Lung (tissue), 13 donors: ENCODE measurements around the gene NECTIN4. TPM values are rescaled to one million over a fixed set of nuclear protein-coding genes. Genes with fewer than 3 reads are reported as not detected.
A peak's percentile ranks its signal among the peaks of the same experiment; 100 is the strongest.

Experiments used
- ATAC-seq: fragments of 200-7000 bp; cut with Tn5 transposase; one replicate; pipeline ENCODE4 v1.9.1; 2020; ENCODE audit warnings: moderate number of reproducible peaks; ENCODE audit not compliant: insufficient read depth, low FRiP score
- DNase-seq, 3 donors: peaks; one replicate each; pipeline ENCODE4 v3.0.0-alpha.2; 2013 to 2017
- H3K27ac ChIP-seq, 2 donors: one replicate each; pipeline ENCODE4 v1.5.1; 2013; ENCODE audit warnings: mild to moderate bottlenecking in 2 of 2, moderate library complexity in 2 of 2, control low read depth in 1 of 2, inconsistent platforms in 1 of 2, low read depth in 1 of 2, low read length in 1 of 2
- H3K27me3 ChIP-seq, 3 donors: one replicate each; pipeline ENCODE4 v1.5.1; 2013; ENCODE audit warnings: low read length in 2 of 3; ENCODE audit not compliant: control insufficient read depth in 3 of 3, insufficient read depth in 3 of 3
- H3K36me3 ChIP-seq, 4 donors: one replicate each; pipeline ENCODE4 v1.5.1; 2013; ENCODE audit warnings: low read length in 4 of 4, mild to moderate bottlenecking in 1 of 4, moderate library complexity in 1 of 4; ENCODE audit not compliant: control insufficient read depth in 4 of 4, insufficient read depth in 4 of 4
- H3K4me1 ChIP-seq, 5 donors: one replicate each; pipeline ENCODE4 v1.5.1; 2013; ENCODE audit warnings: low read length in 5 of 5, mild to moderate bottlenecking in 2 of 5, moderate library complexity in 1 of 5; ENCODE audit not compliant: control insufficient read depth in 5 of 5, insufficient read depth in 5 of 5
- H3K4me3 ChIP-seq: one replicate; pipeline ENCODE4 v1.5.1; 2013; ENCODE audit warnings: mild to moderate bottlenecking, control low read depth, moderate library complexity
- H3K9ac ChIP-seq, 2 donors: one replicate each; pipeline ENCODE4 v1.5.1; 2013; ENCODE audit warnings: low read length in 2 of 2, control low read depth in 1 of 2; ENCODE audit not compliant: insufficient read depth in 1 of 2
- H3K9me3 ChIP-seq, 4 donors: one replicate each; pipeline ENCODE4 v1.5.1; 2013; ENCODE audit warnings: low read length in 3 of 4, mild to moderate bottlenecking in 1 of 4, moderate library complexity in 1 of 4; ENCODE audit not compliant: control insufficient read depth in 4 of 4, insufficient read depth in 3 of 4
- CTCF ChIP-seq: IDR thresholded peaks from 2 replicates; pipeline ENCODE4 v1.5.1; 2012; ENCODE audit warnings: mild to moderate bottlenecking; ENCODE audit errors: control extremely low read depth, extremely low read depth
- WGBS, 2 donors: extraction: QIAGEN DNeasy Blood & Tissue Kit; methylation state at CpG; one replicate each; pipeline ENCODE4 v1.1.7; 2013; 5-methylcytosine and 5-hydroxymethylcytosine counted together
- polyA plus RNA-seq, 2 donors: library from polyadenylated mRNA; stranded (reverse); fragments of 200-250 nt; gene quantifications; one replicate each; pipeline ENCODE4 v1.2.1, GENCODE V29; 2013
- small RNA-seq: library from RNA; depleted of rRNA; stranded (forward); fragments of <200 nt; gene quantifications from one replicate; pipeline ENCODE3, GENCODE V24; 2014; ENCODE audit warnings: low replicate concordance
- total RNA-seq, 2 donors: library from RNA; depleted of rRNA in 1 of 2; stranded (reverse); fragments of >200 nt in 1 of 2; gene quantifications; one replicate each; pipeline ENCODE4 v1.2.1, GENCODE V29; 2014 to 2021
- donor health status: control.
- donor health status: control.
- donor health status: Bipolar disorder and iron deficiency.
- donor health status: healthy.
- donor health status: DM: yes; HTN: yes; CAD: no.

NECTIN4 gene
- total and polyA plus RNA-seq, 4 donors = 6.2 to 12.5 (median 9.9) TPM

- Histone ChIP-seq H3K27me3 (peaks cover 0 to 22% (median 21%) of the 10 kb centered on the region in 3 donors), H3K27ac (peak overlapping the region in 1 of 2 donors; percentile 15), H3K4me1 (peaks cover 0 to 13% (median 8%) of the 10 kb centered on the region in 5 donors), H3K36me3 (no peaks in the 10 kb centered on the region), H3K9me3 (no peaks in the 10 kb centered on the region), H3K4me3 (peak overlapping the region; percentile 49), H3K9ac (peak overlapping the region; percentile 92 to 95)
- DNase-seq = peak; percentile 78 to 93 (median 92)
- 13 to 14% methylated on average over 34 of the region's 34 CpGs for WGBS, 2 donors
- no peak for TF ChIP-seq CTCF
- peak; percentile 86 for ATAC-seq
Observed at GRCh38 chr1:161021165-161021969, 68.0 kb downstream of the NECTIN4 start.

Small RNA genes within 50 kb of the gene (small RNA-seq; reads per million reads assigned to genes)
- gene AL591806.2 = not detected

Other genes starting within 250 kb of the NECTIN4 start
- gene CD244, start 226.7 kb downstream of the NECTIN4 start, total RNA-seq = 1 to 10 TPM; 1.5 to 3.2 TPM
- 1 to 10 TPM in 1 of 2 donors, under 1 TPM in 1; 0.57 to 3.1 TPM for gene CD244, start 226.7 kb downstream of the NECTIN4 start, polyA plus RNA-seq
- 1 to 10 TPM; 1.6 to 3.3 TPM for gene ITLN1, start 204.4 kb downstream of the NECTIN4 start, total RNA-seq
- 100 to 1,000 TPM in 1 of 2 donors, under 1 TPM in 1; 0.86 to 110 TPM for gene ITLN1, start 204.4 kb downstream of the NECTIN4 start, polyA plus RNA-seq
- gene ITLN2, start 134.7 kb downstream of the NECTIN4 start, total RNA-seq = 10 to 100 TPM in 1 of 2 donors, 1 to 10 TPM in 1; 1.6 to 13.8 TPM
- 10 to 100 TPM in 1 of 2 donors, 1 to 10 TPM in 1; 9.0 to 23.7 TPM for gene ITLN2, start 134.7 kb downstream of the NECTIN4 start, polyA plus RNA-seq
- gene F11R, start 68.4 kb downstream of the NECTIN4 start, total RNA-seq = 100 to 1,000 TPM; 174 to 201 TPM
- 100 to 1,000 TPM in 1 of 2 donors, 10 to 100 TPM in 1; 91.7 to 107 TPM for gene F11R, start 68.4 kb downstream of the NECTIN4 start, polyA plus RNA-seq
- gene TSTD1, start 50.6 kb downstream of the NECTIN4 start, total RNA-seq = 10 to 100 TPM; 43.2 to 67.9 TPM
- 100 to 1,000 TPM in 1 of 2 donors, 10 to 100 TPM in 1; 77.8 to 187 TPM for gene TSTD1, start 50.6 kb downstream of the NECTIN4 start, polyA plus RNA-seq
- 10 to 100 TPM; 67.5 to 70.0 TPM for gene USF1, start 43.6 kb downstream of the NECTIN4 start, total RNA-seq
- gene USF1, start 43.6 kb downstream of the NECTIN4 start, polyA plus RNA-seq = 10 to 100 TPM; 77.0 to 95.1 TPM
- gene ARHGAP30, start 19.7 kb downstream of the NECTIN4 start, total RNA-seq = 10 to 100 TPM; 10.5 to 49.5 TPM
- 10 to 100 TPM; 18.1 to 66.3 TPM for gene ARHGAP30, start 19.7 kb downstream of the NECTIN4 start, polyA plus RNA-seq
- gene KLHDC9, start 8.8 kb upstream of the NECTIN4 start, total RNA-seq = 10 to 100 TPM in 1 of 2 donors, 1 to 10 TPM in 1; 7.1 to 13.0 TPM
- 1 to 10 TPM; 5.8 to 8.6 TPM for gene KLHDC9, start 8.8 kb upstream of the NECTIN4 start, polyA plus RNA-seq
- 10 to 100 TPM; 21.5 to 46.7 TPM for gene PFDN2, start 28.5 kb upstream of the NECTIN4 start, total RNA-seq
- 100 to 1,000 TPM; 140 to 324 TPM for gene PFDN2, start 28.5 kb upstream of the NECTIN4 start, polyA plus RNA-seq
- gene NIT1, start 28.5 kb upstream of the NECTIN4 start, total RNA-seq = 10 to 100 TPM; 35.6 to 40.4 TPM
- gene NIT1, start 28.5 kb upstream of the NECTIN4 start, polyA plus RNA-seq = 10 to 100 TPM; 26.9 to 40.3 TPM
- 10 to 100 TPM; 25.0 to 38.8 TPM for gene DEDD, start 43.1 kb upstream of the NECTIN4 start, total RNA-seq
- 10 to 100 TPM; 19.4 to 36.8 TPM for gene DEDD, start 43.1 kb upstream of the NECTIN4 start, polyA plus RNA-seq
- gene UFC1, start 64.4 kb upstream of the NECTIN4 start, total RNA-seq = 100 to 1,000 TPM in 1 of 2 donors, 10 to 100 TPM in 1; 99.6 to 101 TPM
- 100 to 1,000 TPM; 122 to 149 TPM for gene UFC1, start 64.4 kb upstream of the NECTIN4 start, polyA plus RNA-seq
- 10 to 100 TPM; 22.6 to 28.6 TPM for gene USP21, start 69.9 kb upstream of the NECTIN4 start, total RNA-seq
- gene USP21, start 69.9 kb upstream of the NECTIN4 start, polyA plus RNA-seq = 10 to 100 TPM; 18.2 to 19.9 TPM
- 10 to 100 TPM; 33.1 to 34.1 TPM for gene PPOX, start 76.9 kb upstream of the NECTIN4 start, total RNA-seq
- 10 to 100 TPM; 14.8 to 33.0 TPM for gene PPOX, start 76.9 kb upstream of the NECTIN4 start, polyA plus RNA-seq
- gene B4GALT3, start 87.9 kb upstream of the NECTIN4 start, total RNA-seq = 10 to 100 TPM; 28.0 to 34.2 TPM
- gene B4GALT3, start 87.9 kb upstream of the NECTIN4 start, polyA plus RNA-seq = 10 to 100 TPM; 25.7 to 34.6 TPM
- 10 to 100 TPM in 1 of 2 donors, 1 to 10 TPM in 1; 2.3 to 18.8 TPM for gene ADAMTS4, start 109.5 kb upstream of the NECTIN4 start, total RNA-seq
- gene ADAMTS4, start 109.5 kb upstream of the NECTIN4 start, polyA plus RNA-seq = 10 to 100 TPM in 1 of 2 donors, 1 to 10 TPM in 1; 7.2 to 22.3 TPM
- 100 to 1,000 TPM in 1 of 2 donors, 10 to 100 TPM in 1; 81.0 to 104 TPM for gene NDUFS2, start 112.8 kb upstream of the NECTIN4 start, total RNA-seq
- 10 to 100 TPM; 40.2 to 95.2 TPM for gene NDUFS2, start 112.8 kb upstream of the NECTIN4 start, polyA plus RNA-seq
- 100 to 1,000 TPM in 1 of 2 donors, 10 to 100 TPM in 1; 41.6 to 169 TPM for gene FCER1G, start 125.7 kb upstream of the NECTIN4 start, total RNA-seq
- 1,000 to 10,000 TPM in 1 of 2 donors, 100 to 1,000 TPM in 1; 275 to 1,998 TPM for gene FCER1G, start 125.7 kb upstream of the NECTIN4 start, polyA plus RNA-seq
- 1 to 10 TPM in 1 of 2 donors, not detected in 1; 2.3 TPM for gene APOA2, start 134.1 kb upstream of the NECTIN4 start, total RNA-seq
- gene APOA2, start 134.1 kb upstream of the NECTIN4 start, polyA plus RNA-seq = 1 to 10 TPM in 1 of 2 donors, not detected in 1; 1.4 TPM
- gene TOMM40L, start 136.5 kb upstream of the NECTIN4 start, total RNA-seq = 10 to 100 TPM in 1 of 2 donors, 1 to 10 TPM in 1; 4.9 to 13.0 TPM
- gene TOMM40L, start 136.5 kb upstream of the NECTIN4 start, polyA plus RNA-seq = 10 to 100 TPM in 1 of 2 donors, 1 to 10 TPM in 1; 6.8 to 11.1 TPM
- gene NR1I3, start 148.6 kb upstream of the NECTIN4 start, total RNA-seq = not detected
- under 1 TPM in 1 of 2 donors, not detected in 1; 0.17 TPM for gene NR1I3, start 148.6 kb upstream of the NECTIN4 start, polyA plus RNA-seq
- gene PCP4L1, start 169.2 kb upstream of the NECTIN4 start, total RNA-seq = 1 to 10 TPM; 3.6 to 5.8 TPM
- gene PCP4L1, start 169.2 kb upstream of the NECTIN4 start, polyA plus RNA-seq = 1 to 10 TPM; 6.9 to 9.3 TPM
- 1 to 10 TPM; 3.6 to 5.1 TPM for gene MPZ, start 220.4 kb upstream of the NECTIN4 start, total RNA-seq
- 1 to 10 TPM; 2.0 to 3.7 TPM for gene MPZ, start 220.4 kb upstream of the NECTIN4 start, polyA plus RNA-seq
- gene SDHC, start 224.8 kb upstream of the NECTIN4 start, total RNA-seq = 100 to 1,000 TPM in 1 of 2 donors, 10 to 100 TPM in 1; 87.1 to 173 TPM
- gene SDHC, start 224.8 kb upstream of the NECTIN4 start, polyA plus RNA-seq = 100 to 1,000 TPM in 1 of 2 donors, 10 to 100 TPM in 1; 52.5 to 204 TPM